Stimulated activated CD8-positive, alpha-beta memory T cell treated with anti-CD3 and anti-CD28 coated beads, Interleukin-2, amount 100 ng/mL, for 1 hour (primary cell): ENCODE results near the gene CARD16.
"Not testable (repeated sequence)": the region's sequence is repeated elsewhere in the genome, so short reads cannot be mapped to it uniquely, and the experiment has no call there.

Experiments used
- DNase-seq, 2 donors: peaks; one replicate each; pipeline ENCODE4 v3.0.0-alpha.2; 2020; ENCODE audit warnings: low read depth in 2 of 2

CARD16 gene

DNA sequence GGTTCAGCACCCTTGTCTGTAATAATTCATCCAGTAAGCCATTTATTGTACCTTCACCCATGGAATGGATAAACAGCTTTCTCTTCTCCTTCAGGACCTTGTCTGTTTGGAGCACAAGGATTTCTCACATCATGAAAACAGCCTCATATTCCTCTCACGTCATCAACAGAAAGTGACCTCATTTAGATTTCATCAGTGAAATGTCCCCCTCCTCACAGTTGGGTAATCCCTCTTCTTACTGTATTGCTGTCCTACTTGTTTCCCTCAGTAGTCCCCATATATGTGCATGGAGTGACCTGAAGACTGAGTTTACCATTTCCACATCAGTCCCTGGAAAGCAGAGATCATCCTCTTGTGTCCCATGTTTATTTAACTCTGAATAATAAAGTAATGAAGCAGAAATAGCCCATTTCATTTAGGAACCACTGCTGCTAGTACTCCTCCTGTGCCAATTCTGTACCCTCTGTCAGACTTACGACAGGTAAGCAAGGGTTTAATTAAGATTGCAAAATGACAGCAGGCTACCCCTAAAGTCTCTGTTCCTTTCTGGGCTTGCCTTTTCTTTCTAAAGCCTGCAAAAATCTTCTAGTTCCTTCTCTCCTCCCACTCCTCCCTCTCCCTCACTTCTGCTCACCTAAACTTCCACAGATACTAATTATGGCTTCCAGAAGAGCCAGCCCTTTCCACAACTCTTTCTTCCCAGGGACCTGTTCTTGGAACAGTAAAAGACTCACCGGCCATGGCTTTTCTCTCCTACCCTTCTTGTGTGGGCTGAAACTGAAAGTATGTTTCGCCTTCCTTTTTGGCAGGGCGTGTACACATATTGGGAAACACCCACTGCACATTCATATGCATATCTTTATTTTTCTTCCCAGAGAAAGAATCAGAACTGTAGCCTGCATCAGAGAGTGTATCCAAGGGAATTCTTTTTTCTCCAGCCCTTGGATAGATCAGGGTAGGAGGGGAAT, at the start of gene CARD16:
TSS of gene CARD16 (minus strand) at position 779 of the 968 bp plus-strand sequence. CDS start at position 741, 38 bp downstream.
- peak in 1 of 2 donors; percentile 9 for DNase-seq

DNA sequence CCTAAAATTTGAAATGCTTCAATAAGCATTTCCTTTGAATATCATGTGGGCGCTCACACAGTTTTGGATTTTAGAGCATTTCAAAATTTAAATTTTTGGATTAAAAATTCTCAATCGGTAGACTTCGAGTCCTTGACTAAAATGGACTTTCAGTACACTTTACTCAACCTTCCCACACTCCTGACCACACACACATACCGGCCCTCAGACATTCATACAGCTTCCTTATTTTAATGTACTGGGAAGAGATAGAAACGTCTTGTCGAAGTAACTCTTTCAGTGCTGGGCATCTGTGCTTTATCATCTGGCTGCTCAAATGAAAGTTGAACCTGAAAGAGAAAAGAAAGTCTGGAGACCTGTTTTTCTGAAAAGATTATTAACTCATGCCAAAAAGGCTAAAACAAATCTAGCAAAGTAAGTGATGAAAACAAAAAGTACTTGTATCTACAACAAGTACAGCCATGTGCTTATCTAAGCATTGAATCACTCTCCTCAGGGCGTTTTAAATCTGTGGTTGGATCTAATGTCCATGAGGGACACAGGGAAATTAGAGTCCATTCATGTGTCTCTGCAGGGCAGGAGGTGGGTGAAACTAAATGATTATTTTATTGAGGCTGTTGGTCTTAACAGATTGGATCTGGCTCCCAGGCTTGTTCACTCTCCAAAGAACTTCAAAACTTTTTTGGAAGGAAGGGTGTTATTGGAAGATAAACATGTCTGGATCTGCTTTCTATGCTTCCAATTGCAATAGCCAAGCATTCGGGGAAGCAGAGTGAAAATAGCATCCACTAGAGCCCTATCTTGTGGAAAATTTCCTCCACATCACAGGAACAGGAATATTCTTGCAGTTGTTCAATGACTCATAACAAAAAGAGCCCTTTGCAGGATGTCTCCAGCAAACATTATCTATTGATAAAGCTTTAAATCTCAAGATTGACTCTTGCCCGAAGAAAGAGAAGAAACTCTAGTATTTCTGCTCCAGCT, 47.4 kb upstream of the CARD16 start:
- no peak for DNase-seq

DNA sequence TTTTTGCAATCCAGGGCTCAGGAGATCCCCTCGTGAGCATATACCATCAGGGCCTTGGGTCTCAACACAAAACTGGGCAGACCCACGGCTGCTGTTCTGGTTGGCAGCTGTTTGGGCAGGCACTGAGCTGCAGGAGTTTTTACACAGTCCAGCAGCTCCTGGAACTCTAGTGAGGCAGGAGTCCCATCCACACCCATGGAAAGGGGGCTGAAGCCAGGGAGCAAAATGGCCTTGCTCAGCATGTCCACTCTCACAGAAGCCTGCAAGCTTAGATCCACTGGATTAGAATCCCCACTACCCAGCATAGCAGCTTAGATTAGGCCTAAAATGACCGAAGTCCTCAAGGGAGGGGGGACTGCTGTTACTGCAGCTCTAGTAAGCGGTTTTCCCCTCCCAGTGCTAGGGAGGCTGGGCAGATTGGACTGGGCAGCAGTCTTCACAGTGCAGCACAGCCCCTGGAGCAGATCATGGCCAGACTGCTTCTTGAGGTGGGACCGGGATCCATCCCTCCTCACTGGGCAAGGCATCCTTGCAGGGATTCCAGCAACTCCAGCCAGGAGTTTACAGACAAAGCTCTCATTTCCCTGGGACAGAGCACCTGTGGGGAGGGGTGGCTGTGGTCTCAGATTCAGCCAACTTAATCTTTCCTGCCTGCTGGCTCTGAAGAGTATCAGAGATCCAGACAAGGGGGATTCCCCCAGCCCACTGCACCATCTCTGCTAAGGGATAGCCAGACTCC, 36.4 kb upstream of the CARD16 start:
- no peak for DNase-seq

DNA sequence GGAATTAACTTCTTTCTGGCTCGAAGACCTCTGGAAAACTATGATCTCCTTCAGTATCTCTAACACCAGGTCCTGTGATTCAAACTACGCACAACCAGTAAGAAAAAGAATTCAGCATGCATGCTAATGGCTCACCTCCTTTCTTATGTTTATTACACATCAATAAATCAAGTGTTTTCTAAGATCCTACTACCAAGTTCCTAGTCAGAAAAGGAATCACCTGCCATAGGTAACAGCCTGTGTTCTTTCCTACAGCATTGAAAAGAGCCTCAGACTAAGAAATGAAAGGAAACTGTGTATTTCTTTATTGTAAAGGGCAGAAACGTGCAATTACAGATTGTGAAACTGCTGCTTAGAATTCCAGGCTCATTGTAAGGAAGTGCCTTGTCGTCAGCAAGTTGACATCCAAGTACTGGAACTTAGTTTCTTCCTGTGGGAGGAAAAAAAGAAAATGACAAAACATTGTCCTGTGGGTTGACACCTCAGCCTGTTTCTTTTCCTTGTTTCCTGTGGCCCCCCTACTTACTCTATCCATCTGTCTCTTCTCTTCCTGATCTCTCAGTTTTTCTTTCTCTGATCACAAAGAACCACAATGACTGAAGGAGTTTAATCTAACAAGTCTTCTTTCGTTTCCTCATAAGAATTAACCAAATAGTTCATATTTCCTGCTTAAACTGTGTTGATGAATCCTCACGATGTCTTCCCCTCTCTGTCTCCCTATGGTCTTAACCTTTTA, 35.2 kb upstream of the CARD16 start:
- not testable (repeated sequence) for DNase-seq

DNA sequence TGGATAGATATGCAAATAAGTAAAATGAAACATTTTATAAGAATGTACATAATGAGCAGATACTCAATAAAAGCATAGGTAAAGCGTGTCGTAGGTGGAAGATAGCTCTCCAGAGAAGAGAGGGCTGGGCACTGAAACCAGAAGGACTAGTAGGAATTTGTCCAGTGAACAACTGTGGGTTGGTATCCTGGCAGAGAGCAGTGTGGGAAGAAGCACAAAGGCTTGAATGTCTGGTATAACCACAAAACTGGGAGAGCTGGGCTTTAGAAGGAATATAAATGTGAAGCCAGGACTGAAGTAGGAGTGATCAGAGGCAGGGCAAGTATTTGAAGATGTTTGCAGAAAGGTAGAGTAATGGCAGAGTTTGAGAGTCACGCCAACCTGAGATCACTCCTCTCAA, 33.1 kb upstream of the CARD16 start:
- DNase-seq, result no peak

DNA sequence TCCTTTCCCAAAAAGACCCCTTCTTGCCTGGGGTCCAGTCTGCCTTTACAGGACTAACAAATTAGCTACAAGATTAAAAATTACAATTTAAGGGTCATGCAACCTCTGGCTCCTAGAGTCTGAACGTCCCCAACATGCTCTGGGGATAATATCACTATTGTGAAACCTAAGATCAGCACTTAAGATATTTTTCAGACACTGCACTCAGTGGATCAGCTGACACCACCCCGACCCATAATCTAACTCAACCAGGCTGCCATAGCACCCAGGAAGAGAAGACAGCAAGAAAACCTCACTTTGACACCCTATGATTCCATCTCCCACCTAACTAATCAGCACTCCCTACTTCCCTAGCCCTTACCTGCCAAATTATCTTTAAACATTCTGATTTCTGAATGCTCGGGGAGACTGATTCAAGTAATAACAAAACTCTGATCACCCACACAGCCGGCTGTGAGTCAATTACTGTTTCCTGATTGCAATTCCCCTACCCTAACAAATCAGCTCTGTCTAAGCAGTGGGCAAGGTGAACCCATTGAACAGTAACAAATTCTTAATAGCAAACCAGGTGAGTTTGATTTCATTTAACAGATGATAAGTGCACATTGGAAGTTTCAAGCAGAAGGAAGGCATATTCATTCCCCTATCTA, 32.1 kb upstream of the CARD16 start:
- DNase-seq, result not testable (repeated sequence)

DNA sequence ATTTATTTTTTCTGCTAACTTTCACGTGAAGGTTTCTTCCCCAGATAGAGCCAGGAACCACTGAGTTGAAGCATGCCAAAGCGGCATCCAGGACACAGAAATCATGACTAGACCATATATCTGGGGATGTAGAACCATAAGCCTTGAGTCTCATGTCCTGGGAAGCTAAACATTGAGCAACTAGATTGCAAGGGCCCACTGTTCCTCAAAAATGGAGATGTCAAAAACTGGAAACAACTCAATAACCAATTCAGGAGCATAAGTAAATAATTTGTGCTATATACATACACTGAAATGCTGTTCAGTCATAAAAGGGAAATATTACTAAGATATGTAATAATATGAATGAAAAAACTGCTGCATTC, 29.0 kb upstream of the CARD16 start:
- DNase-seq, result no peak

DNA sequence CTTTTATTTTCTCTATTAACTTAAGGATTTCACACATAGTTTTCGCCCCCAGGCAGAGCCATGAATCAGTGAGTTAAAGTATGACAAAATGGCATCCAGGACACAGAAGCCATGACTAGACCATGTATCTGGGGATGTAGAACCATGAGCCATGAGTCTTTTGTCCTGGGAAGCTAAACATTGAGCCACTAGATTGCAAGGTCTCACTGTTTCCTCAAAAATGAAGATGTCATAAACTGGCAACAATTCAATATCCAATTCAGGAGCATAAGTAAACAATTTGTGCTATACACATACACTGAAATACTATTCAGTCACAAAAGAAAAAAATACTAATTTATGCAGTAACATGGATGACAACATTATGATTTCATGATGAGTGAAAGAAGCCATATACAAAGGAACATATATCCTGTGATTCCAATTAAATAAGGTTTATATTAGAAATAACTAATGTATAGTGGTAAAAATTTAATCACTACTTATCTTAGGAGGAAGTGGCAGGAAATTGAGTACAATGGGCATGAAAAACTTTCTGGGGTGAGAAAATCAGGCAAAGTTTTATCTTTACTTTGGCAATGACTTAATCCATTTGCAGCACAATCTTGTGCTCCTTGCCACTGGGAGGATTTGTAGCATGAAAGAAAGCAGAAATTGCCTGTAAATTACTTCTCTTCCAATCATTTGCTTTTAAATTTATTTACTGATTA, 28.5 kb upstream of the CARD16 start:
- DNase-seq, result no peak

DNA sequence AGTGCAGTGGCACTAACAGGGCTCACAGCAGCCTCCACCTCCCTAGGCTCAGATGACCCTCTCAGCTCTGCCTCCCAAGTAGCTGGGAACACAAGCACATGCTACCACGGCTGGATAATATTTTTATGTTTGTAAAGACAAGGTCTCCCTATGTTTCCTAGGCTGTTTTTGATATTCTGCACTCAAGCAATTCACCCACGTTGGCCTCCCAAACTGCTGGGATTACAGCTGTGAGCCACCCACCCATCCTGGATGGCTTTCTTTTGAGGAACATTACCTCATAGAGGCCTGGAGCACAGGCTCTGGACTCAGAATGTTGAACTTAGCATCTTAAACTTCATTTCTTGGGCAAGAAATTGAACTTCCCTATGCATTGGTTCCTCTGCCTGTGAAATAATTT, 26.9 kb upstream of the CARD16 start:
- DNase-seq, result not testable (repeated sequence)

DNA sequence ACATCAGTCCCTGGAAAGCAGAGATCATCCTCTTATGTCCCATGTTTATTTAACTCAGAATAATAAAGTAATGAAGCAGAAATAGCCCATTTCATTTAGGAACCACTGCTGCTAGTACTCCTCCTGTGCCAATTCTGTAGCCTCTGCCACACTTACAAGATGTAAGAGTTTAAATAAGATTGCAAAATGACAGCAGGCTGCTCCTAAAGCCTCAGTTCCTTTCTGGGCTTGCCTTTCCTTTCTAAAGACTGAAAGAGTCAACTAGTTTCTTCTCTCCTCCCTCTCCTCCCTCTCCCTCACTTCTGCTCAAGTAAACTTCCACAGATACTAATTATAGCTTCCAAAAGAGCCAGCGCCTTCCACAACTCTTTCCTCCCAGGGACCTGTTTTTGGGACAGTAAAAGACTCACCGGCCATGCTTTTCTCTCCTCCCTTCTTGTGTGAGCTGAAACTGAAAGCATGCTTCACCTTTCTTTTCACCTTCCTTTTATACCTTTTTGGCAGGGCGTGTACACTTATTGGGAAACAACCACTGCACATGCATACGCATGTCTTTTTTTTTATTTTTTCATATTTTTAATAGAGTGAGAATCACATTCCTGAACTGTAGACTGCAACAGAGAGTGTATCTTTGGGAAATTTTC, 26.1 kb upstream of the CARD16 start:
- DNase-seq, result no peak

DNA sequence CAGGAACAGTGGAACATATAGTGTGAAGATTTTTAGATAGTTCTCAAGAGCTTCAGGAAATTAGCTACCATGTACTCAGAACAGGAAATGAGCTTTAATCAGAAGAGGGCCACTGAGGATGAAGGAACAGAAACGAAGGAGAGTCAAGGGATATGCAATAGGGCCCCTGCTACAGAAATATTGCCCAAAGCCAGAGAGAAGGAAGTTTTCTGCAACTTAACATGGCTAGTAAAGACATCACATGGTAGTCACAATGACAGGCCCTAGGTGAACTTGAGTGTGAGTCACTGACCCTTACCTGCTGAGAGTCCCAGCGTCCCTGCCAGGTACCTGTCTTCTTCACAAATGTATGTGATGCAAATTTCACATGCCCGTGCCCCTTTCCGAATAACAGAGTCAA, 25.2 kb upstream of the CARD16 start:
- no peak for DNase-seq

DNA sequence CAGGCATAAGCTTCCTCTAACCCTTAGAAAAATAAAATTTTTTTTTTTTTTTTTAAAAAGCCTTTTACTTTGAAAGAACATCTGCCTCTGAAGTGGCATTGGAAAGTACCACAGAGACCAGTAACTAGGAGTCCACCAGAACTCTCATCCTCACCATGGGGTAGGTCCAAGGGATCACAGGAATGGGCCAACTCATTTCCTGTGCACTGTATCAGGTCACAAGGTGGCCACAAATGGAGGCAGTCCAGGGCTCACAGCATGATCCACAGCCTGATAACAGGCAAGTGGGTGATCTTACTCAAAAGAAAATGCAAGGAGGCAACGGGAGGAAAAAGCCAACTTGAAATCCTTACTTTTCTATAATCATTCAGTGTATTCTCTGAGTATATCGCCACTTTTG, 24.6 kb upstream of the CARD16 start:
- not testable (repeated sequence) for DNase-seq

DNA sequence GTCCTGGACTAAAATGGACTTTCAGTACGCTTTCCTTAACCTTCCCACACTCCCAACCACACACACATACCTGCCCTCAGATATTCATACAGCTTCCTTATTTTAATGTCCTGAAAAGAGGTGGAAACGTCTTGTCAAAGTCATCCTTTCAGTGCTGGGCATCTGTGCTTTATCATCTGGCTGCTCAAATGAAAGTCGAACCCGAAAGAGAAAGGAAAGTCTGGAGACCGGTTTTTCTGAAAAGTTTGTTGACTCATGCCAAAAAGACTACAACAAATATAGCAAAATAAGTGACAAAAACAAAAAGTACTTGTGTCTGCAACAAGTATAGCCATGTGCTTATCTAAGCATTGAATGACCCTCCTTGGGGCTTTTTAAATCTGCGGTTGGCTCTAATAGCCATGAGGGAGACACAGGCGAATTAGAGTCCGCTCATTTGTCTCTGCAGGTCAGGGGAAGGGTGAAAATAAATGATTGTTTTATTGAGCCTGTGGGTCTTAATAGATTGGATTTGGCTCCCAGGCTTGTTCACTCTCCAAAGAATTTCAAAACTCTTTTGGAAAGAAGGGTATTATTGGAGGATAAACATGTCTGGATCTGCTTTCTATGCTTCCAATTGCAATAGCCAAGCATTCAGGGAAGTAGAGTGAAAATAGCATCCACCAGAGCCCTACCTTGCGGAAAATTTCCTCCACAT, 18.3 kb upstream of the CARD16 start:
- not testable (repeated sequence) for DNase-seq

DNA sequence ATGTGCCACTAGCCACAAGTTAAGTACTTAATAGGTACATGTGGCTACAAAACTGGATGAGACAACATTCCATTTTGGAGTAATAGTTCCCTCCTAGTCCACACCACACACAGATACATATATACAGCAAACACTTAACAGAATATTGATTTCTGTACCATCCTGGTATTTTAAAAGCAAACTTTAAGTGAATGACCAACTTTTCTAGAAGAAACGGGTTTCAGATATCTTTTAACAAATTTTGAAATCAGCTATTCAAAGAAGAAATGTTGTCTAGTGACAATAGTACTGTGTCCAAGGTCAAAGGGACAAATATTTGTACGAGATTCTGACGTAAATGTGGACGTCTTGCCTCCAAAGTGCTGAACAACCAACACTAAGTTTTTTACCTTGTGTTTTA, 12.3 kb upstream of the CARD16 start:
- DNase-seq, result no peak

DNA sequence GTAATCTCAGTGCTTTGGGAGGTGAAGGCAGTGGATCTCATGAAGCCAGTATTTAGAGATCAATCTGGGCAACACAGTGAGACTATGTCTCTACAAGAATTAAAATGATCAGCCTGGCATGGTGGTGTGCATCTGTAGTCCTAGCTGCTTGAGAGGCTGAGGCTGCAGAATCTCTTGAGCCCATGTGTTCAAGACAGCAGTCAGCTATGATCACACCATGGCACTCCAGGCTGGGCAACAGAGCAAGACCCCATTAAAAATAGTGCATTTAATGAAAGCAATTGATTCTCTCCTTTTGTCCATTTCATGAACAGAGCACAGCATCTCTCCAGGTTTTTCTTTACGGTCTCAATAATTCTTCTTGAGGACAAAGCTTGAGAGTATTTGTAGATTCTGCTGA, 11.3 kb upstream of the CARD16 start:
- no peak for DNase-seq

DNA sequence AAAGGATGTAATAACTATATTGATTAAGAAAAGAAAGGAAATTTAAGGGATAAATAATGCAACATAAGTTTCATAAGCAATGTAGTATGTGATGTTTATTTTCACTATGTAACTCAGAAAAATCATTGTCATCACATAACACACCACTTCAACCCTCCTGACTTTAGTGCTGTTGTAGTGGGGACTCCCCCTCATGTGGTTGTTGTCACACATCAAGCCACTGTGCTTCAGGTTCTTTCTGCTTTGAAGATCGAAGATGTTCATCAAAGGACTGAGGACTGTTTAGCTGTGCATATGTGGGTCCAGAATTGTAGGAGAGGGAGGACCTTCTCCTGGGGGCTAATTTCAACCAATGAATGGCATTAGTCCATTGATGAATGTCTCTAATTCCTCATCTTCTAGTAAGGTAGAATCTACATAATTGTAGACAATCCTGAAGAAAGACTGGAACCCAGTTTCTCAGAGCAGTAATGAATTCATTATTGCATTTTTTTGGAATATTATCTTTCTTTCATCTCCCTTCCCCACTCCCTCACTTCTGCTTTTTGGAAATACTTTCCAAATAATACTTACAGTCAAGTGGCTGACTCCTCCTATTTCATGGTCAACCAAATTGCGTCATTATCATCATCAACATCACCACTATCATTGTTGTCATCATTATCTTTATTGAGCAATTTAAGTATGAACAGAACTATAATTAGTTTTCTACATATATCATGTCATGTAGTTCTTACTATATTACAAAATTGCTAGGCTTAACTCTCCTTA, 9.8 kb upstream of the CARD16 start:
- DNase-seq, result no peak

DNA sequence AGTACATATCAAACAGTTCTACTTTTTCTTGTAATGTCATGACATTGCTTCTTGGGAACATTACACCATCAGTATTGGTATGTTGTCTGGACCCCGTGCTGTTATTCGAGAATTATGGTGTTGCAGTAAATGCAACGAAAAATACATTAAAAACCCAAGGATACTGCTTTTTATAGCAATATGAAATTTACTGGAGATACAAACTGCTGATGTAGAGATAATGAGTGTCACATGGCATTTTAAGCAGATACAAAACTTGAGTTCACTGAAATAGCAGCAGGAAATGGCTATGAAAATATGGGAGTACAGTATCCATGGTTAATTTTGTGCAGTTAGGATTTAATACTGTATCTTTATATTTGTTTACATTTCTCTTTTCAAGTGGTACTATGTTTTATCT, 7.4 kb upstream of the CARD16 start:
- no peak for DNase-seq

DNA sequence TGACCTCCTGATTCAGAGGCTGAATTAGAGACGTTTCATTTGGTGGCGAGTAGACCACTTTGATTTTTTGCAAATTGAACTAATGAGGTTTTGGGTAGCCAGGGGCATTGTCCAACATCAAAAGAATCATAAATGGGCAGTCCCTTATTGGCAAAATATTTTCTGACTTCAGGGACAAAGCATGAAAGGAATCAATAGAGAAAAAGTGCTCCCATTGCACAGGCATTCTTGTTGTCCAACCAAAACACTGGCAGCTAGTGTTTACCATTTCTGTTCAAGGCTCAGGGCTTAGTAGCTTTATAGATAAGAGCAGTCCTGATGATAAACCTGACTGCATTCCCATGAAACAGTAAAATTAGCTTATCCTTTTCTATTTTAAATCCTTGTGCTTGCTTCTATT, 6.4 kb upstream of the CARD16 start:
- DNase-seq, result no peak
